ENCODE data around the gene COL18A1. TPM values are rescaled to one million over a fixed set of nuclear protein-coding genes. Genes with fewer than 3 reads are reported as not detected.

COL18A1 gene
- total RNA-seq, 4 donors from 2014 or later = 19.3 to 121 (median 23.3) TPM

DNA sequence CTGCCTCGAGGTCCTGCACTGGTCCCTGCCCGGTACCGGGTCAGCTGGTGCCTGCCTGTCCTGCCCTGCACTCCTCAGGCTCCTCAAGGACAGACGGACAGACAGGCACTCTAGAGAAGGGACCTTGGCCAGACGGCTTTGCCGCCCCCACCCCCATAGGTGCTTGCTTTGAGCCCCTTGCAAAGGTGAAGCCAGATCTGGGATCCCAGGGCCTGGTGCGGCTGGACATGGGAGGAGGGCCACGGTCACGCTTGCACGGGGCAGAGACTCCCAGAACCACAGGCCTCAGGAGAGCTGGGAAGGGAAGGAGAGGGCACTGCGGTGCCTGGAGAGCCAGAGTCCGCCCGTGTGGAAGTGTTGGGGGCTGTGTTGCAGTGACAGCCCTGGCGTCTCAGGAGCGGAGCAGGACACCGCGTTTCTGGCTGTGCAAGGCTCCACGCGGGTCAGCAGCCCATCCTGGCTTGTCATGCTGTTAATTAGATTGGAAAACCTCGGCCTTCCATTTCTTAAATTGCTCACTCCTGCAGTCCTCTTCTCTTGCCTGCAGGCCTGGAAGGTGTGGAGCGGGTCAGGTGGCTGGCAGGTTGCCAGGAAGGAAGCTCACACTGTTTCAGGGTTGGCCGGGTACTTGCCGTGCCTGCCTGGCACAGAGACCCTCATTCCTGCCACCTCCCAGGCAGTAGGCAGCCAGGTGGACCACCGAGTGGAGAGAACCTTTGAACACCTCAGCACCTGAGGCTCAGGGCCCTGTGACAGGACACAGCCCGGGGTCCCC, 16.3 kb downstream of the COL18A1 start:
- Histone ChIP-seq H3K4me1 (peaks cover 0 to 9% (median 2%) of the 10 kb centered on the region in 4 donors), H3K9me3 (no peaks in the 10 kb centered on the region)
- intact Hi-C loops (cut with DNase I; ENCODE audit: low total_unique reads) = no loop called here

GRCh38 chr21:45421846-45422775, 17.1 kb downstream of the COL18A1 start:
- in situ Hi-C loops (cut with MboI; ENCODE audit: low pct_ligation_motif_present in 1 of 4, low pct_unique_long_range_greater_than_20kb in 1 of 4, low sequenced_read_pairs in 3 of 4) = no loop called here
- no peak for DNase-seq
- no peak for TF ChIP-seq EP300 (IDR thresholded peaks at IDR 0.05; ENCODE audit: low read depth)
- no peak for TF ChIP-seq POLR2AphosphoS5 (IDR thresholded peaks at IDR 0.05)
- TF ChIP-seq POLR2A (IDR thresholded peaks at IDR 0.05) = no peak
- TF ChIP-seq, protein P1, sequence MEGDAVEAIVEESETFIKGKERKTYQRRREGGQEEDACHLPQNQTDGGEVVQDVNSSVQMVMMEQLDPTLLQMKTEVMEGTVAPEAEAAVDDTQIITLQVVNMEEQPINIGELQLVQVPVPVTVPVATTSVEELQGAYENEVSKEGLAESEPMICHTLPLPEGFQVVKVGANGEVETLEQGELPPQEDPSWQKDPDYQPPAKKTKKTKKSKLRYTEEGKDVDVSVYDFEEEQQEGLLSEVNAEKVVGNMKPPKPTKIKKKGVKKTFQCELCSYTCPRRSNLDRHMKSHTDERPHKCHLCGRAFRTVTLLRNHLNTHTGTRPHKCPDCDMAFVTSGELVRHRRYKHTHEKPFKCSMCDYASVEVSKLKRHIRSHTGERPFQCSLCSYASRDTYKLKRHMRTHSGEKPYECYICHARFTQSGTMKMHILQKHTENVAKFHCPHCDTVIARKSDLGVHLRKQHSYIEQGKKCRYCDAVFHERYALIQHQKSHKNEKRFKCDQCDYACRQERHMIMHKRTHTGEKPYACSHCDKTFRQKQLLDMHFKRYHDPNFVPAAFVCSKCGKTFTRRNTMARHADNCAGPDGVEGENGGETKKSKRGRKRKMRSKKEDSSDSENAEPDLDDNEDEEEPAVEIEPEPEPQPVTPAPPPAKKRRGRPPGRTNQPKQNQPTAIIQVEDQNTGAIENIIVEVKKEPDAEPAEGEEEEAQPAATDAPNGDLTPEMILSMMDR (IDR thresholded peaks at IDR 0.05) = no peak
- intact Hi-C loops (cut with DNase I; ENCODE audit: low total_unique reads) = no loop called here
- Histone ChIP-seq H3K27me3 (no peaks in the 10 kb centered on the region), H3K4me1 (peaks cover 0 to 9% (median 2%) of the 10 kb centered on the region in 4 donors), H3K9me3 (no peaks in the 10 kb centered on the region), H3K27ac (no peak overlapping the region), H3K4me3 (no peak overlapping the region), H3K36me3 (no peaks in the 10 kb centered on the region)
- 88% methylated on average over 27 of the region's 28 CpGs; no CpG with 5 or more reads in 1 of the 2 donors for WGBS, 2 donors (ENCODE audit: low coverage in 1 of 2)

More for the DNA sequence above, 16.3 kb downstream of the COL18A1 start:
- Histone ChIP-seq H3K4me3 (no peak overlapping the region), H3K36me3 (no peaks in the 10 kb centered on the region), H3K27ac (no peak overlapping the region), H3K27me3 (no peaks in the 10 kb centered on the region)
- 67% methylated on average over 25 of the region's 25 CpGs; no CpG with 5 or more reads in 1 of the 2 donors for WGBS, 2 donors (ENCODE audit: low coverage in 1 of 2)
- DNase-seq = peak; percentile 67
- no peak for TF ChIP-seq EP300 (IDR thresholded peaks at IDR 0.05; ENCODE audit: low read depth)
- TF ChIP-seq POLR2AphosphoS5 (IDR thresholded peaks at IDR 0.05) = no peak
- TF ChIP-seq, protein P1 (IDR thresholded peaks at IDR 0.05) = no peak
- TF ChIP-seq POLR2A (IDR thresholded peaks at IDR 0.05) = no peak
- in situ Hi-C loops (cut with MboI; ENCODE audit: low pct_ligation_motif_present in 1 of 4, low pct_unique_long_range_greater_than_20kb in 1 of 4, low sequenced_read_pairs in 3 of 4) = no loop called here

DNA sequence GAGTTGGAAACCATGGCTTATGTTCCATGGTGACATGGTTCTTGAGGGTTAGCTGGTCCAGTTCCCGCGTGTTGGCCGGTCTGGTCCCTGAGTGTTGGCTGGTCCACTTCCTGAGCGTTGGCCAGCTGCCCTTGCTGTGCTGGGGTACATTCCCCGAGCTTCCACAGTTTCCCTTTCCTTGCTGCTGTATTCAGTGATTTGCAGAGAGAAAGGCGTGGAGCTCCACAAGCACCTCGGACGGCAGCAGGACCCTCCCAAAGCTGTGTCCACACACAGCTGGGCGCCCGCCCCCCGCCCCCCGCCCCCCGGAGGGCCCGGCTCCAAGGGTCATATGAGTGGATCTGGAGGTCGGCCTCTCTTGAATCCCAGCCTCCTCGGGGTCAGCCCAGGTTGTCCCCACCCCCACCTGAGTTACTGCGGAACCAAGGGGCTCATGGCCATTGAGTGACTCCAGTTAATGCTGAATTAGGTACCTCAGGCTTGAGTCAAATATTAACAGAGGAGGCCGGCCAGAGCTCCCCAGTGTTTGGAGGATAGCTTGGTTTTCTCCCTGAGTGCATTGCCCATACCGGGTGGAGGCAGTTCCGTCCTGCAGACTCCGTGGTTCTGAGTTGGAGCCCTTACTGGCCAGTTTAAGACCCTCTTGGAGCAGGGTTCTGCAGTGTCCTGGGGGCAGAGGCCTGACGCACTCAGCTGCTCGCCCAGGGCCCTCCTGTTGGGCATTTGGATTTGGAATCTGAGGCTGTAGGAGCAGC, 18.4 kb downstream of the COL18A1 start:
- in situ Hi-C loops (cut with MboI; ENCODE audit: low pct_ligation_motif_present in 1 of 4, low pct_unique_long_range_greater_than_20kb in 1 of 4, low sequenced_read_pairs in 3 of 4) = no loop called here

More for the DNA sequence above, 18.4 kb downstream of the COL18A1 start:
- Histone ChIP-seq H3K4me3 (no peak overlapping the region), H3K4me1 (peaks cover 0 to 6% (median 2%) of the 10 kb centered on the region in 4 donors), H3K9me3 (no peaks in the 10 kb centered on the region), H3K36me3 (no peaks in the 10 kb centered on the region), H3K27ac (no peak overlapping the region), H3K27me3 (no peaks in the 10 kb centered on the region)
- 84% methylated on average over 23 of the region's 23 CpGs; no CpG with 5 or more reads in 1 of the 2 donors for whole genome bisulfite sequencing, 2 donors (ENCODE audit: low coverage in 1 of 2)
- intact Hi-C loops (cut with DNase I; ENCODE audit: low total_unique reads) = no loop called here
- DNase-seq = no peak
- TF ChIP-seq POLR2AphosphoS5 (IDR thresholded peaks at IDR 0.05) (no peak), EP300 (IDR thresholded peaks at IDR 0.05; ENCODE audit: low read depth) (no peak), POLR2A (IDR thresholded peaks at IDR 0.05) (no peak)
- TF ChIP-seq, protein P1 (IDR thresholded peaks at IDR 0.05) = no peak

All from transverse colon (tissue), 4 donors.